Measurements from ENCODE around the gene ALK. TPM values are rescaled to one million over a fixed set of nuclear protein-coding genes. Genes with fewer than 3 reads are reported as not detected.

ALK gene
- total RNA-seq, 1 donor from 2014 or later, result not detected

- H3K27ac ChIP-seq, result no peak overlapping the region
- H3K4me1 ChIP-seq, result no peaks in the 10 kb centered on the region
- H3K9me3 ChIP-seq, result no peaks in the 10 kb centered on the region
- DNase-seq (ENCODE audit: low spot score in 2 of 2), result no peak
- no peaks in the 10 kb centered on the region for H3K36me3 ChIP-seq
- TF ChIP-seq CTCF (IDR thresholded peaks at IDR 0.05), result no peak
- H3K4me3 ChIP-seq, result no peak overlapping the region
- H3K27me3 ChIP-seq, result no peaks in the 10 kb centered on the region
- intact Hi-C loops (cut with DNase I), result no loop called here
Observed at GRCh38 chr2:29787473-29788465, 133.6 kb downstream of the ALK start.

DNA sequence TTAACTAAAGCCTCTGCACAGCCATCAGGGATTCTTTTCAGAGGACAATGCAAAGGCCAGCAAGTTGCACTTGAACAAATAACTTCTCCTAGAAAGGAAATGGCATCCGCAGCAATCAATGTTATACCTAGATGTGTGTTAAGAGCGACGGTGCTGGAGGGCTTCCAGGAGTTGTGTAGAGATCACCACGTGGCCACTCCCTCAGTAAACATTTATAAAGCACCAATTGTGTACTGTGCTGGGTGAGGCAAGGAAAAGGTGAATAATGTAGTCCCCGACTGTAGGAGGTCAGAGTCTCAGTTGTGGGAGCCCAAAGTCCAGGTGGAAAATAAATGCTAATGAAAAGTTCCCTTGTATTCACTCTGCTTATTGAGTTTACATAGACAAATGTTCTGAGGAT is 135.0 kb downstream of the ALK start:
- intact Hi-C loops (cut with DNase I), result no loop called here

GRCh38 chr2:29783666-29784065 is 137.7 kb downstream of the ALK start:
- Histone ChIP-seq H3K4me1 (no peaks in the 10 kb centered on the region), H3K36me3 (no peaks in the 10 kb centered on the region), H3K9me3 (no peaks in the 10 kb centered on the region), H3K27me3 (no peaks in the 10 kb centered on the region), H3K27ac (no peak overlapping the region), H3K4me3 (no peak overlapping the region)
- TF ChIP-seq CTCF (IDR thresholded peaks at IDR 0.05), result no peak
- DNase-seq (ENCODE audit: low spot score in 2 of 2), result no peak
- intact Hi-C loops (cut with DNase I), result no loop called here

More for the DNA sequence above, 135.0 kb downstream of the ALK start:
- H3K9me3 ChIP-seq, result no peaks in the 10 kb centered on the region
- H3K36me3 ChIP-seq, result no peaks in the 10 kb centered on the region
- no peaks in the 10 kb centered on the region for H3K27me3 ChIP-seq
- no peak for TF ChIP-seq CTCF (IDR thresholded peaks at IDR 0.05)
- no peaks in the 10 kb centered on the region for H3K4me1 ChIP-seq
- H3K27ac ChIP-seq, result no peak overlapping the region
- H3K4me3 ChIP-seq, result no peak overlapping the region
- no peak for DNase-seq (ENCODE audit: low spot score in 2 of 2)

GRCh38 chr2:29782549-29783458 is 138.6 kb downstream of the ALK start:
- no peak for TF ChIP-seq CTCF (IDR thresholded peaks at IDR 0.05)
- H3K27me3 ChIP-seq, result no peaks in the 10 kb centered on the region
- intact Hi-C loops (cut with DNase I), result no loop called here
- H3K36me3 ChIP-seq, result no peaks in the 10 kb centered on the region
- no peak overlapping the region for H3K4me3 ChIP-seq
- no peaks in the 10 kb centered on the region for H3K9me3 ChIP-seq
- no peak overlapping the region for H3K27ac ChIP-seq
- DNase-seq (ENCODE audit: low spot score in 2 of 2), result no peak
- H3K4me1 ChIP-seq, result no peaks in the 10 kb centered on the region

- Histone ChIP-seq H3K27ac (no peak overlapping the region), H3K9me3 (no peaks in the 10 kb centered on the region), H3K36me3 (no peaks in the 10 kb centered on the region), H3K27me3 (no peaks in the 10 kb centered on the region), H3K4me1 (no peaks in the 10 kb centered on the region), H3K4me3 (no peak overlapping the region)
- DNase-seq (ENCODE audit: low spot score in 2 of 2), result no peak
- intact Hi-C loops (cut with DNase I), result no loop called here
- TF ChIP-seq CTCF (IDR thresholded peaks at IDR 0.05), result no peak
Observed at GRCh38 chr2:29782087-29782486, 139.3 kb downstream of the ALK start.
